Measurements from ENCODE around the gene ZBTB34. TPM values are rescaled to one million over a fixed set of nuclear protein-coding genes. Genes with fewer than 3 reads are reported as not detected.

ZBTB34 gene
- total and polyA plus RNA-seq, 2 experiments from 2014 or later = 4.9 to 13.0 TPM

- no peak for DNase-seq (ENCODE audit: low read depth in 1 of 2, low spot score in 1 of 2)
- no peaks in the 10 kb centered on the region for H3K9me3 ChIP-seq (ENCODE audit: low read depth)
- TF ChIP-seq CTCF (IDR thresholded peaks at IDR 0.05; ENCODE audit: low read depth, low read length) = no peak
- H3K27ac ChIP-seq = no peak overlapping the region
- no peaks in the 10 kb centered on the region for H3K27me3 ChIP-seq
- peaks cover 5% of the 10 kb centered on the region for H3K4me1 ChIP-seq (ENCODE audit: low read depth)
- no peak overlapping the region for H3K4me3 ChIP-seq
- no peaks in the 10 kb centered on the region for H3K36me3 ChIP-seq
Observed at GRCh38 chr9:126894052-126894603, 33.7 kb downstream of the ZBTB34 start.

- Histone ChIP-seq H3K4me1 (ENCODE audit: low read depth) (no peaks in the 10 kb centered on the region), H3K27ac (no peak overlapping the region), H3K9me3 (ENCODE audit: low read depth) (no peaks in the 10 kb centered on the region), H3K4me3 (no peak overlapping the region), H3K36me3 (no peaks in the 10 kb centered on the region), H3K27me3 (peaks cover 3% of the 10 kb centered on the region)
- no peak for DNase-seq (ENCODE audit: low read depth in 1 of 2, low spot score in 1 of 2)
- no peak for TF ChIP-seq CTCF (IDR thresholded peaks at IDR 0.05; ENCODE audit: low read depth, low read length)
Observed at GRCh38 chr9:126902210-126902609, 41.8 kb downstream of the ZBTB34 start.

GRCh38 chr9:126904586-126904985 is 44.1 kb downstream of the ZBTB34 start:
- Histone ChIP-seq H3K27me3 (peaks cover 9% of the 10 kb centered on the region), H3K4me3 (no peak overlapping the region), H3K4me1 (ENCODE audit: low read depth) (no peaks in the 10 kb centered on the region), H3K9me3 (ENCODE audit: low read depth) (no peaks in the 10 kb centered on the region), H3K36me3 (no peaks in the 10 kb centered on the region), H3K27ac (no peak overlapping the region)
- no peak for TF ChIP-seq CTCF (IDR thresholded peaks at IDR 0.05; ENCODE audit: low read depth, low read length)
- no peak for DNase-seq (ENCODE audit: low read depth in 1 of 2, low spot score in 1 of 2)

GRCh38 chr9:126906091-126906490 is 45.7 kb downstream of the ZBTB34 start:
- TF ChIP-seq CTCF (IDR thresholded peaks at IDR 0.05; ENCODE audit: low read depth, low read length) = no peak
- Histone ChIP-seq H3K4me1 (ENCODE audit: low read depth) (no peaks in the 10 kb centered on the region), H3K27me3 (peaks cover 14% of the 10 kb centered on the region), H3K4me3 (no peak overlapping the region), H3K27ac (no peak overlapping the region), H3K9me3 (ENCODE audit: low read depth) (no peaks in the 10 kb centered on the region), H3K36me3 (no peaks in the 10 kb centered on the region)
- no peak for DNase-seq (ENCODE audit: low read depth in 1 of 2, low spot score in 1 of 2)

GRCh38 chr9:126907058-126907457 is 46.6 kb downstream of the ZBTB34 start:
- H3K36me3 ChIP-seq = no peaks in the 10 kb centered on the region
- DNase-seq (ENCODE audit: low read depth in 1 of 2, low spot score in 1 of 2) = no peak
- no peak overlapping the region for H3K4me3 ChIP-seq
- no peak overlapping the region for H3K27ac ChIP-seq
- H3K9me3 ChIP-seq (ENCODE audit: low read depth) = no peaks in the 10 kb centered on the region
- TF ChIP-seq CTCF (IDR thresholded peaks at IDR 0.05; ENCODE audit: low read depth, low read length) = no peak
- no peaks in the 10 kb centered on the region for H3K4me1 ChIP-seq (ENCODE audit: low read depth)
- H3K27me3 ChIP-seq = peaks cover 17% of the 10 kb centered on the region

All from cardiac muscle cell (in vitro differentiated cells and primary cell).